HG02763 (cell line): ENCODE data around the gene LGR5.

Experiments
- ATAC-seq: cut with Tn5 transposase; IDR thresholded peaks from one replicate; pipeline ENCODE4 v1.9.1; 2021; ENCODE audit warnings: mild to moderate bottlenecking, moderate library complexity; ENCODE audit not compliant: unreplicated experiment

The LGR5 gene

GRCh38 chr12:71587012-71587411 lies 147.4 kb downstream of the LGR5 start:
- no peak for ATAC-seq

DNA sequence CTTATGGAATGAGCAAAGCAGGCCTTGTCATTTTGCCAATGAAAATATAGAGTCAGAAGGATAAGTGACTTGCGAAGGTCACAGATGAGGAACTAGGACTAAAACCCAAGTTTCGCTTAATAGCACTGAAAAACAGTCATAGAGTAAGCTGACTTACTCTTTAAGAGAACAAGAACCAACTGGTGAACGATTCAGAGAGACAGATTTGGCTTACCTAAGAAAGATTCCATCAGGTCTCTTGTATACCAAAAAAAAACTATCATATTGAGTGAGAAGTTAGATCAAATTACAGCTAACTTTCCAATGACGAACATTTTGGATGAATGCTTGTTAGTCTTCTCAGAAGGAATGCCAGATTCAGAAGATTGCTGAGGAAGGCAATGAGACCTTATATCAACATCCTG lies 149.9 kb downstream of the LGR5 start:
- no peak for ATAC-seq

GRCh38 chr12:71591601-71592000 lies 152.0 kb downstream of the LGR5 start:
- ATAC-seq = no peak

DNA sequence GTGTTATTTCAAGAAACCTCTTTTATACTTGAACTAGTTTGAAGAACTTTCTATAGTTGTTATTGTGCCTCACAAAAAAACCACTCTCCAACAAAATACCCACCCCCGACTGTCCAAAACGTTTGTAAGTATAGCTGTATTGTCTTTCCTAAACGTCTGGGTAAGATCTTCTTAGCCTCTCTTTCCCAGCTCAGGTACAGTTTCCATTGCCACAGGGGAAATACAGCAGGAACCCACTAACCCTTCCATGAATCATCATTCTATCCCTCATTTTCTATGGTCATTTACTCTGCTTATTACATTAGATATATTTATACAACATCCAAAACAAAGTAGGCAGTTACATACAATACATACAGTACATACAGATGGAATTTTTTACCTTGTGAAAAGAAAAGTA lies 153.2 kb downstream of the LGR5 start:
- no peak for ATAC-seq

DNA sequence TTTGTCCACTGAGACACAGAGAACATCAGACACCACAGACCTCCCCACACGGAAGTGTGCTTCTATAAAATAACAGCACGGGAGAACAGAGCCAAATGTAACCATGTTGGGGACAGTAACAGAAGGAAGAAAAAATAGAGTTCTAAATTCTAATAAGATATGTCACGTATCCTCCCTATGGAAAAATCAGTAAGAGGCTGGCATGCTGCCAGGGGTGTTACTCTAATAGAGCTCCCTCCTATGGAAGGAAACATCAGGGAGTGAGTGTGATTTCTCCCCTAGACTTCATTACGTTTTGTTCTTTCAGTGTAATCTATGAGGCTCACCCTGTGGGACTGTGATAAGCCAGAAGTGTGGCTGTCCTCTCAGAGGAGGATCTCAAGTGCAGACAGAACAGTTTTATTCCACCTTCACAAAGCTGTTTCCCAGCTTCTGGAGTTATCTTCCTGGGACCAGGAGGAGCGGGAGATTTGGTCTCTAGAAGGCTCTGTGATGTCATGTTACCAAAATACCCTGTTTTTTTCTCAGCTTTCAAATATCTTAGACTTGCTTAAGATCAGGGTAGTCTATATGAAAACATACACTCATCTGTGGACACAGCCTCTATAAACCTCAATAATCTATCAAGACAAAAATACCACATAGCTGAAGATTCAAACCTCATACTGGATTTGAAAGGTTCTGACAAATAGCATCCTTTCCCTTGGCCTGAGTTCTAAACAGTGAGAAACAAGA lies 154.8 kb downstream of the LGR5 start:
- no peak for ATAC-seq

DNA sequence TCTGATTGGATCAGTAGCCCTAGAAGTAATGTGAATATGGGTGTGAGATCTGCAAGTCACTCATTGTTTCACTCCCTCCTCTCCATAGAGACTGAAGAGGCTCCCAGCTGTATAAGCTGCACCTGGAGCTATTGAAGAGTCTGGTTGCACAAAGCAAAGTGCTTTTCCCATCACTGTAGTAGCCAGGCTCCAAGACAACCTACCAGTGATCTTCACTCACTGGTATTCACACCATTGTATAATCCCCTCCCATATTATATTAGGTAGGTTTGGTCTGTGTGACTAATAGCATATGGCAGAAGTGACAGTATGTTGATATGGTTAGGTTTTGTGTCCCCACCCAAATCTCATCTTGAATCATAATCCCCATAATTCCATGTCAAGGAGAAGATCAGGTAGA lies 159.6 kb downstream of the LGR5 start:
- ATAC-seq = no peak

GRCh38 chr12:71601546-71601945 lies 161.9 kb downstream of the LGR5 start:
- ATAC-seq = no peak

DNA sequence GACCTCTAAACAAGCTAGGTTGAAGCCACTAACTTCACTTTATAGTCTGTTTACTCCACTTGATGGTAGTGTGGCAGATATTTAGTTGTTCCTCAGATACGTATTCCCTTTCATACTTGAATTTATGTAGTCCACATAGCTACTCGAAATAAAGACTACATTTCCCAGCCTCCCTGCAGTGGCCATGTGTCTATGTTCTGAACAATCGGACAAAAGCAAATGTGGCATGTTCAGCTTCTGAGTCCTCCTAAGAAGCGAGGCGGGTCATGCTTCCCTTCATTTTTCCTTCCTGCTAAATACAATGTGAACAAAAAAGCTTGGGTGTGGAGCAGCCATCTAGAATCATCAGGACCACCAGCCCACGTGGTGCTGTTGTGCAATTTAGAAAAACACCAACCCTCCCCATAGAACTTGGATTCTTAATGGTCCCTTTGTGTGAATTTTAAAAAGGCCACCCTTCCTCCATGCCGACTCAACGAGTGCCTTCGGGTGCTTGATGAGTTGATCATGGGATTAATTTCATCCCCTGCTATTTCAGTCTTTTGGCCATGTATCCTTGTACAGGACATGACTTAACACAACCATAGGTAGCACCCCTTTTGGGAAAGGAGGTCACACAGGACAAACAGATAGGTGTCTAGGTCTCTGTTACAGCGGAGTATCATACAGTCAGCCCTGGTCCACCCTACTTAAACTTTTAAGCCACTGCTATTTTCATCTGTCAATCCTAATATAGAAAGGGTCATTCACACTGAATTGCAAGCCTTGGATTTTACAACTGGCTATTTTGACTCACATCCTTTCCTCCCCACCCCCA lies 163.4 kb downstream of the LGR5 start:
- ATAC-seq = no peak

- no peak for ATAC-seq
These were observed 165.4 kb downstream of the LGR5 start for GRCh38 chr12:71605039-71605438.

GRCh38 chr12:71607494-71608330 lies 168.1 kb downstream of the LGR5 start:
- ATAC-seq = no peak

- ATAC-seq = no peak
These were observed 170.6 kb downstream of the LGR5 start for GRCh38 chr12:71610031-71610795.

DNA sequence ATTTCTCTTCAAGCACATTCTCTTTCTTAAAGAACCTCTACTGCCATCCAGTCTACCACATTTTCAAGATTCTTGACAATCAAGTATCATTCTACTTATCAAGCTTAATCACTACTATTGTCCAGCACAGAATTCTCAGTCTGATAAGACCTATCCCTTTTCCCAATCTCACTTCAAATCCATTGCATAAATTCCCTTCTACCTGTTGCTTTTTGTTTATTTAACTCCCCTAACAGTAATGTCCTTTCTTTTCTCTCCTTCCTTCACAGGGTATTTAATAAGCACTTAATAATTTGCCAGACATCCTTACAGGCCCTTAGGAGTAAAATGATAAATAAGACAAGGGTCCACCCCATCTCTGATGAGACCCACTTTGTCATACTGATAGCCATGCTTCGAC lies 182.3 kb downstream of the LGR5 start:
- no peak for ATAC-seq

- no peak for ATAC-seq
These were observed 185.9 kb downstream of the LGR5 start for GRCh38 chr12:71625476-71625875.

- ATAC-seq = no peak
These were observed 186.5 kb downstream of the LGR5 start for GRCh38 chr12:71626098-71626497.

GRCh38 chr12:71626768-71627167 lies 187.2 kb downstream of the LGR5 start:
- no peak for ATAC-seq

DNA sequence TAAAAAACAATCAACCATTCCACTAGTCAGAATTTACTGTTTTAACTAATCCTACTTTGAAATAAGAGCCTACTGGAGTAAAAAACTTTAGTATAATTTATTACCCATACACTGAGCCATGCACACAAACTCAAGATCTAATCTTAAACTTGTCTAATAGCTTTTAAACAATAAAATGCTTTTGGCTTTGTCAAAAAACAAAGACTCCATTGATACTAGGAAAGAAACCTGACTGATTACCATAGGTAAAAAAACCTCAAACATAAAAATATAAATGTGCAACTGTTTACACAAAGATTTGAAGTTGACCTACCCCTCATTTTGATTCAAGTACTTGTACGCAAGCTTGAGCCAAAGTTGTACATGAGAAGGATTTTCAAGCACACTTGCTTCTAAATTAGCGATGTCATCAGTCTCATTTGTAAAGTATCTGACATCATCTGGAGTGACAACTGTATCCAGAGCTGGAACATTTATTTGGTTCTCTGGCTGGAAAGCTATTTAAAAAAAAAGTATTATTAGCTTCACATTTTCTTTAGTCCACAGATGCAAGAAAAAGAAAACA lies 187.9 kb downstream of the LGR5 start:
- ATAC-seq = no peak
